HepG2 (cell line): ENCODE results near the gene OBSL1. TPM values are rescaled to one million over a fixed set of nuclear protein-coding genes. Genes with fewer than 3 reads are reported as not detected.

ENCODE experiments used
- ATF1 ChIP-seq: IDR thresholded peaks from 2 replicates; pipeline ENCODE4 v1.6.1; 2016; ENCODE audit warnings: mild to moderate bottlenecking, control low read depth
- HCFC1 ChIP-seq: fragments of 150-350 bp; IDR thresholded peaks from 2 replicates; pipeline ENCODE4 v1.6.1; 2014; ENCODE audit warnings: low read depth, low read length
- JARID2 ChIP-seq: sonication (generic); formaldehyde crosslinking; IDR thresholded peaks from 2 replicates; pipeline ENCODE4 v1.8.1; 2023; ENCODE audit warnings: missing genetic modification reagents, inconsistent platforms; ENCODE audit not compliant: insufficient replicate concordance
- MED8 ChIP-seq: sonication (generic); formaldehyde crosslinking; IDR thresholded peaks from 2 replicates; pipeline ENCODE4 v1.8.1; 2023; ENCODE audit warnings: mild to moderate bottlenecking, missing genetic modification reagents; ENCODE audit not compliant: insufficient replicate concordance
- MTA1 ChIP-seq: sonication (generic); formaldehyde crosslinking; IDR thresholded peaks from 2 replicates; pipeline ENCODE4 v1.4.0; 2020; ENCODE audit warnings: missing genetic modification reagents, mild to moderate bottlenecking, borderline replicate concordance
- NFYB ChIP-seq: sonication (generic); formaldehyde crosslinking; IDR thresholded peaks from 2 replicates; pipeline ENCODE4 v1.4.0; 2020; ENCODE audit warnings: missing genetic modification reagents
- PHF5A ChIP-seq: IDR thresholded peaks from one replicate; pipeline ENCODE4 v1.6.1; 2018; ENCODE audit warnings: low read depth, missing genetic modification reagents; ENCODE audit not compliant: unreplicated experiment
- PTBP1 ChIP-seq: fragments of 200-400 bp; formaldehyde crosslinking; IDR thresholded peaks from 2 replicates; pipeline ENCODE4 v1.6.1; 2018; ENCODE audit warnings: low read length, low read depth; ENCODE audit not compliant: poor library complexity, severe bottlenecking
- SETDB1 ChIP-seq: sonication (generic); formaldehyde crosslinking; IDR thresholded peaks from 2 replicates; pipeline ENCODE4 v1.5.1; 2020; ENCODE audit warnings: missing genetic modification reagents, mild to moderate bottlenecking, borderline replicate concordance
- SRSF4 ChIP-seq: fragments of 200-400 bp; formaldehyde crosslinking; IDR thresholded peaks from one replicate; pipeline ENCODE4 v1.6.1; 2018; ENCODE audit warnings: mild to moderate bottlenecking, low read depth, low read length, moderate library complexity; ENCODE audit not compliant: poor library complexity, severe bottlenecking
- ZMYM4 ChIP-seq: sonication (generic); formaldehyde crosslinking; IDR thresholded peaks from 2 replicates; pipeline ENCODE4 v1.8.1; 2023; ENCODE audit warnings: mild to moderate bottlenecking, missing genetic modification reagents
- ZNF234 ChIP-seq: sonication (generic); formaldehyde crosslinking; conservative IDR thresholded peaks from 2 replicates; pipeline ENCODE4 v1.5.1; 2020; ENCODE audit warnings: mild to moderate bottlenecking, missing genetic modification reagents
- ZNF451 ChIP-seq: sonication (generic); formaldehyde crosslinking; IDR thresholded peaks from 2 replicates; pipeline ENCODE4 v1.5.0; 2020; ENCODE audit warnings: mild to moderate bottlenecking, missing genetic modification reagents
- ZNF468 ChIP-seq: sonication (generic); formaldehyde crosslinking; IDR thresholded peaks from 2 replicates; pipeline ENCODE4 v1.8.0; 2022; ENCODE audit warnings: mild to moderate bottlenecking, moderate library complexity, missing genetic modification reagents
- ZNF713 ChIP-seq: sonication (generic); formaldehyde crosslinking; IDR thresholded peaks from 2 replicates; pipeline ENCODE4 v1.4.0; 2020; ENCODE audit warnings: mild to moderate bottlenecking, missing genetic modification reagents
- ZNF776 ChIP-seq: sonication (generic); formaldehyde crosslinking; IDR thresholded peaks from 2 replicates; pipeline ENCODE4 v1.4.0; 2020; ENCODE audit warnings: mild to moderate bottlenecking, missing genetic modification reagents
- polyA plus RNA-seq, 8 experiments: library from polyadenylated mRNA; depleted of rRNA in 3 of 8; stranded (reverse) in 7 of 8; unstranded in 1 of 8; fragments of >200 nt; fragmentation: Illumina TruSeq in 4 of 8; extraction: Trizol in 4 of 8; gene quantifications; 2 replicates each; pipeline versions ENCODE4 v1.2.1 to v1.2.3, GENCODE V29; 2011 to 2016; ENCODE audit warnings: low read depth in 4 of 8, missing spikeins in 1 of 8, mixed read lengths in 1 of 8; ENCODE audit not compliant: insufficient read depth in 1 of 8
- total RNA-seq, 5 experiments: library from RNA; depleted of rRNA; stranded (reverse); fragments of >200 nt; fragmentation: Illumina TruSeq; extraction: Trizol; gene quantifications; 2 replicates each; pipeline ENCODE4 v1.2.3, GENCODE V29; 2016; ENCODE audit warnings: low read depth in 1 of 5
- TF ChIP-seq, protein P1 (sequence below): sonication (generic); formaldehyde crosslinking; IDR thresholded peaks from 2 replicates; pipeline ENCODE4 v1.4.0; 2020; ENCODE audit warnings: missing genetic modification reagents, borderline replicate concordance
- TF ChIP-seq, protein P2 (sequence below): sonication (generic); formaldehyde crosslinking; IDR thresholded peaks from 2 replicates; pipeline ENCODE4 v1.8.0; 2022; ENCODE audit warnings: missing genetic modification reagents, mild to moderate bottlenecking, inconsistent platforms, borderline replicate concordance
- TF ChIP-seq, protein P3 (sequence below): sonication (generic); formaldehyde crosslinking; IDR thresholded peaks from 2 replicates; pipeline ENCODE4 v1.8.0; 2022; ENCODE audit warnings: mild to moderate bottlenecking, missing genetic modification reagents, borderline replicate concordance
- TF ChIP-seq, protein P4 (sequence below): sonication (generic); formaldehyde crosslinking; conservative IDR thresholded peaks from 2 replicates; pipeline ENCODE4 v1.5.0; 2020; ENCODE audit warnings: missing genetic modification reagents
- TF ChIP-seq, protein P5 (sequence below), 2 experiments: sonication (generic) in 1 of 2; formaldehyde crosslinking in 1 of 2; IDR thresholded peaks; 2 replicates each; pipeline versions ENCODE4 v1.4.0 to v1.6.1; 2018 to 2020; ENCODE audit warnings: missing genetic modification reagents in 2 of 2, borderline replicate concordance in 1 of 2, low read depth in 1 of 2, mild to moderate bottlenecking in 1 of 2, missing biosample characterization in 1 of 2

The OBSL1 gene
- total and polyA plus RNA-seq, 2 of the 13 experiments (the other 11 are each of a cell fraction or from before 2014, with no cell fraction given) = 86.7 to 218 TPM

DNA sequence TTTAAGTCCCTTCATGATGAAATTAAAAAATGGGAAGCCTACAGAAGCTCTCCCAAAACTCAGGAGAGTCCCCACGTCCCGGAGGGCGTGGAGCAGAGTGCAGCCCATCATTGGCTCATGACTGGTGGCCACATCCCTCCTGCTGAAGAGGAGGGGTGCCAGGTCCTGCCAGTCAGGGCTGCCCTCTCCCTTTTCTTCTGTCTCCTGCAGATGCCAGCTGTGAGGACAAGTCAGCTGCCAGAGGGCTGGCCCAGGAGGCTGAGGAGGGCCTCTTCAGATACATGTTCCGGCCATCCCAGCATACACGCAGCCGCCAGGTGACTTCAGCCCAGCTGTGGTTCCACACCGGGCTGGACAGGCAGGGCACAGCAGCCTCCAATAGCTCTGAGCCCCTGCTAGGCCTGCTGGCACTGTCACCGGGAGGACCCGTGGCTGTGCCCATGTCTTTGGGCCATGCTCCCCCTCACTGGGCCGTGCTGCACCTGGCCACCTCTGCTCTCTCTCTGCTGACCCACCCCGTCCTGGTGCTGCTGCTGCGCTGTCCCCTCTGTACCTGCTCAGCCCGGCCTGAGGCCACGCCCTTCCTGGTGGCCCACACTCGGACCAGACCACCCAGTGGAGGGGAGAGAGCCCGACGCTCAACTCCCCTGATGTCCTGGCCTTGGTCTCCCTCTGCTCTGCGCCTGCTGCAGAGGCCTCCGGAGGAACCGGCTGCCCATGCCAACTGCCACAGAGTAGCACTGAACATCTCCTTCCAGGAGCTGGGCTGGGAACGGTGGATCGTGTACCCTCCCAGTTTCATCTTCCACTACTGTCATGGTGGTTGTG, 3.4 kb upstream of the OBSL1 start (continued):
- TF ChIP-seq MED8 (CRISPR knock-in tag) (no peak), ZNF713 (CRISPR knock-in tag) (no peak), ZNF776 (CRISPR knock-in tag) (peak; percentile 64; the same call in 1 of the 2 replicates), ATF1 (CRISPR knock-in tag) (no peak), ZNF234 (no peak), ZMYM4 (CRISPR knock-in tag) (no peak), SETDB1 (CRISPR knock-in tag) (no peak), ZNF468 (CRISPR knock-in tag) (0 out of 2 replicates have a peak, but pooled peaks have one; percentile 30), HCFC1 (no peak), SRSF4 (no peak), PHF5A (CRISPR knock-in tag) (no peak), ZNF451 (CRISPR knock-in tag) (no peak), MTA1 (peak; percentile 29; the same call in 1 of the 2 replicates), NFYB (no peak), JARID2 (CRISPR knock-in tag) (no peak), PTBP1 (no peak)
- TF ChIP-seq, protein P1, sequence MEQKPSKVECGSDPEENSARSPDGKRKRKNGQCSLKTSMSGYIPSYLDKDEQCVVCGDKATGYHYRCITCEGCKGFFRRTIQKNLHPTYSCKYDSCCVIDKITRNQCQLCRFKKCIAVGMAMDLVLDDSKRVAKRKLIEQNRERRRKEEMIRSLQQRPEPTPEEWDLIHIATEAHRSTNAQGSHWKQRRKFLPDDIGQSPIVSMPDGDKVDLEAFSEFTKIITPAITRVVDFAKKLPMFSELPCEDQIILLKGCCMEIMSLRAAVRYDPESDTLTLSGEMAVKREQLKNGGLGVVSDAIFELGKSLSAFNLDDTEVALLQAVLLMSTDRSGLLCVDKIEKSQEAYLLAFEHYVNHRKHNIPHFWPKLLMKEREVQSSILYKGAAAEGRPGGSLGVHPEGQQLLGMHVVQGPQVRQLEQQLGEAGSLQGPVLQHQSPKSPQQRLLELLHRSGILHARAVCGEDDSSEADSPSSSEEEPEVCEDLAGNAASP (CRISPR knock-in tag) = no peak
- TF ChIP-seq, protein P2, sequence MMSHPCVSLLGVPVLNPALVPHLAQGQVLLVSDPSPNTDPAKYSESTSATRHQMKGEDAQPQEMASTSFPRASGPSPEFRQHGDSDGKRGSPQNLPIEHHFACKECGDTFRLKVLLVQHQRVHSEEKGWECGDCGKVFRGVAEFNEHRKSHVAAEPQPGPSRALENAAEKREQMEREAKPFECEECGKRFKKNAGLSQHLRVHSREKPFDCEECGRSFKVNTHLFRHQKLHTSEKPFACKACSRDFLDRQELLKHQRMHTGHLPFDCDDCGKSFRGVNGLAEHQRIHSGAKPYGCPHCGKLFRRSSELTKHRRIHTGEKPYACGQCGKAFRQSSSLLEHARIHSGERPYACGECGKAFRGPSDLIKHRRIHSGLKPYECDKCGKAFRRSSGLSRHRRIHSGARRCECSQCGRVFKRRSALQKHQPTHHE (CRISPR knock-in tag) = no peak
- TF ChIP-seq, protein P3, sequence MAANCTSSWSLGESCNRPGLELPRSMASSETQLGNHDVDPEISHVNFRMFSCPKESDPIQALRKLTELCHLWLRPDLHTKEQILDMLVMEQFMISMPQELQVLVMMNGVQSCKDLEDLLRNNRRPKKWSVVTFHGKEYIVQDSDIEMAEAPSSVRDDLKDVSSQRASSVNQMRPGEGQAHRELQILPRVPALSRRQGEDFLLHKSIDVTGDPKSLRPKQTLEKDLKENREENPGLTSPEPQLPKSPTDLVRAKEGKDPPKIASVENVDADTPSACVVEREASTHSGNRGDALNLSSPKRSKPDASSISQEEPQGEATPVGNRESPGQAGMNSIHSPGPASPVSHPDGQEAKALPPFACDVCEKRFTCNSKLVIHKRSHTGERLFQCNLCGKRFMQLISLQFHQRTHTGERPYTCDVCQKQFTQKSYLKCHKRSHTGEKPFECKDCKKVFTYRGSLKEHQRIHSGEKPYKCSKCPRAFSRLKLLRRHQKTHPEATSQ = no peak
- TF ChIP-seq, protein P4, sequence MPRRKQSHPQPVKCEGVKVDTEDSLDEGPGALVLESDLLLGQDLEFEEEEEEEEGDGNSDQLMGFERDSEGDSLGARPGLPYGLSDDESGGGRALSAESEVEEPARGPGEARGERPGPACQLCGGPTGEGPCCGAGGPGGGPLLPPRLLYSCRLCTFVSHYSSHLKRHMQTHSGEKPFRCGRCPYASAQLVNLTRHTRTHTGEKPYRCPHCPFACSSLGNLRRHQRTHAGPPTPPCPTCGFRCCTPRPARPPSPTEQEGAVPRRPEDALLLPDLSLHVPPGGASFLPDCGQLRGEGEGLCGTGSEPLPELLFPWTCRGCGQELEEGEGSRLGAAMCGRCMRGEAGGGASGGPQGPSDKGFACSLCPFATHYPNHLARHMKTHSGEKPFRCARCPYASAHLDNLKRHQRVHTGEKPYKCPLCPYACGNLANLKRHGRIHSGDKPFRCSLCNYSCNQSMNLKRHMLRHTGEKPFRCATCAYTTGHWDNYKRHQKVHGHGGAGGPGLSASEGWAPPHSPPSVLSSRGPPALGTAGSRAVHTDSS (CRISPR knock-in tag) = no peak
- TF ChIP-seq, protein P5, sequence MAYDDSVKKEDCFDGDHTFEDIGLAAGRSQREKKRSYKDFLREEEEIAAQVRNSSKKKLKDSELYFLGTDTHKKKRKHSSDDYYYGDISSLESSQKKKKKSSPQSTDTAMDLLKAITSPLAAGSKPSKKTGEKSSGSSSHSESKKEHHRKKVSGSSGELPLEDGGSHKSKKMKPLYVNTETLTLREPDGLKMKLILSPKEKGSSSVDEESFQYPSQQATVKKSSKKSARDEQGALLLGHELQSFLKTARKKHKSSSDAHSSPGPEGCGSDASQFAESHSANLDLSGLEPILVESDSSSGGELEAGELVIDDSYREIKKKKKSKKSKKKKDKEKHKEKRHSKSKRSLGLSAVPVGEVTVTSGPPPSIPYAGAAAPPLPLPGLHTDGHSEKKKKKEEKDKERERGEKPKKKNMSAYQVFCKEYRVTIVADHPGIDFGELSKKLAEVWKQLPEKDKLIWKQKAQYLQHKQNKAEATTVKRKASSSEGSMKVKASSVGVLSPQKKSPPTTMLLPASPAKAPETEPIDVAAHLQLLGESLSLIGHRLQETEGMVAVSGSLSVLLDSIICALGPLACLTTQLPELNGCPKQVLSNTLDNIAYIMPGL (CRISPR knock-in tag; IDR thresholded peaks at IDR 0.05; ENCODE audit: borderline replicate concordance in 1 of 2, low read depth in 1 of 2) = no peak
